Activated T-cell treated with anti-CD3 and anti-CD28 coated beads for 4 hours (primary cell): ENCODE results near the gene DCAF8.
"Not testable (repeated sequence)": the region's sequence is repeated elsewhere in the genome, so short reads cannot be mapped to it uniquely, and the experiment has no call there.

Source experiments
- DNase-seq: peaks from one replicate; pipeline ENCODE4 v3.0.0-alpha.2; 2020

DCAF8 gene

DNA sequence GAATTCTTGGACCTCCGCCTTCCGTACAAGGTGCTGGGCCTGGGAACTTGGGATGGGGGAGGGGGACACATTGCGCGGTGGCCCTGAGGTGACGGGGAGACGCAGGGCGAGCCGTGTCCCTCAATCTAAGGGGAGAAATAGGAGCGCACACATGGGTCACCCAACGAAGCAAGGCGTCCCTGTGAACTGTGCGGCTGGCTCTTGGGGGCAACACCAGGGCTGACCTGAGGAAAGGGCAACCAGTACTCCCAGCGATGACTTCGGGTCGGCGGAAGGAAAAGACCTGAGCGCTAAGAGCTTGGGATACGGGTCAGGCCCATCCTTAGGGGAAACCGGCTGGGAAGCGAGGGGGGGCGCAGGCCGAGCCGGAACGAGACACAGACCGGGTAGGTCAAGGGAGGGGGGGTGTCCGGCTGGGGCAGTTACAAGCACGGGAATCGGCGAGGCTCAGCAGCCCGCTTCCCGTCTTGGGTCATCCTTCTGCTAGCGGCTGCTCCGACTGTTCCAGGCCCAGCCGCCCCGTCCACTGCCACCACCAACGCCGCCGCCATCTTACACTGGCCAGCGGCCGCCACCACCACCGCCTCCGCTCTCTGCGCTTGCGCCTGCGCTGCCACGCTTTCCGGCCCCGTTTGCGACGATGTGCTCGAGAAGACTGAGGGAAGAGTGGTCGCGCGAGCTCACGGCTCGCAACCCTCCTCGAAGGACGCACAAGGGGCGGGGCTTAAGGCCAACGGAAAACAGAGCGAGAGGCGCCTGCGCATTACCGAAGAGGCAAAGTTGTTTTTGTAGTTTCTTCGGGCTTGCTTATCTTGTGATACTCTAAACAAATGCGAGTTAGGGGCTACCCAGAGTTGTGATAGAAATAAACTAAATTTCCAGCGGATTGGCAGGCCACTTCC, at the start of gene DCAF8:
TSS of gene DCAF8 (minus strand) at position 657 of the 902 bp plus-strand sequence. CDS start 18,541 bp downstream, outside the sequence.
- DNase-seq = peak; percentile 94

DNA sequence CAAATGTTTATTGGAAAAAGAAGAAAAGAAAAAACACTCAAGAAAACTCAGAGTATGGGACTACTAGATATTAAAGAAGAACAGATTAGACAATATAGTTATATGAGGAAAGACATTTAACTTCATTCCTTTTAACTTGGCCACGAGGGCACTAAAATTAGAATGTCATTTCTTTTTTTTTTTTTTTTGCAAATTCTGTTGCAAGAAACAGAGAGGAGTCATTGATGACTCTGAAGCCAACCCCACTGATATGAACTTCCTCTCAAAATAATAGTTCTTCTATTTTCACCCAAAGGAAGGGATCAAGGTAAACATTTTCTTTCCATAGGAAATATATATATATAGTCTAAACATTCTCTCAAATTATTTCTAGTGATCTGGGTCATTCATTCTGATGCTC, 47.2 kb upstream of the DCAF8 start:
- no peak for DNase-seq

DNA sequence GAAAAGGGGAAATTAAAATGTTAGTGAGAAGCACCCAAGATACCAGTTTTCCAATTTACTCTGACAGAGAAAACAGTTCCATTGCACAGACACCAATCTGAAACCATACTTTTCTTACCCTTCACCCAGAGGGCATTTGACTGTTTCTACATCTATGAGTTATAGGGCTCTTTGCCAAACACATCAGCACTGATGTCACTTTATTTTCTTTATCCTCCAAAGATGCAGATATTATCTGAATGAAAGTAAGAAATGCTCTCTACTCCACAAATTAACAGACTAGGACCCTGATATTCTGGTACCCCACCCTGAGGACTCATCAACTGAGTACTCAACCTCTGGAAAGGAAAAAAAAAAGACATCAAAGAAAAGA, 46.8 kb upstream of the DCAF8 start:
- DNase-seq = no peak

DNA sequence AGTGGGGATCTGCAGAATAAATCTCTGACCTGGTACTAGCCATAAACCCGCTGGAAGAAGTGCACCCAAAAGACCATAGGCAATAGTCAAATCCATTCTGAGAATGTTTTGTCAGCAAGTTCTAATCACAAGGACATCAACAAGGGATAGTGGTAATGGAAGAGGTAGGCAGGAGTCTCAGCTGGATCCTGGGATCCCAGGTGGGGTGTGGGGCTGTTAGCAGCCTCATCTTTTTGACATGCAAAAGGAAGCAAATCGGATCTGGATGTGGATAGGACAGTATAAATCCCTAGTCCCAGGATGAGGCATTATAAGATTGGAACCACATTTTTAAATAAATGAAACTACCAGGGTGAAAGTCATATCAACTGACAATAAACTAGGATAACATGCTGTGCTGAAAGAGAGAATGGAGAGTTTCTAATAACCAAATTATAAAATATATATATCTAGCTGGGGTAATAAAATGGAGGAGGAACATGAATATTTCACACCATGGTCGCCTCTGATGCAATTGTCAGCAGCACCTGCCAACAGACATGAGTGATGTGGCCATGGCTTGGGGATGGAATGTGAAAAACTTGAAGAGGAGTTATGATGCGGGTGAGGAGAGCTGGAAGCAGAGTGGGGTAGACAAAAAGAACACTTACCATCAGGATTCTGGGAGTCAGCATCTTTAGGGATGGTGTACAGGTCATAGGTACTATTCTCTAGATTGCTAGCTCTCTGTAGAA, 46.3 kb upstream of the DCAF8 start:
- DNase-seq = no peak

DNA sequence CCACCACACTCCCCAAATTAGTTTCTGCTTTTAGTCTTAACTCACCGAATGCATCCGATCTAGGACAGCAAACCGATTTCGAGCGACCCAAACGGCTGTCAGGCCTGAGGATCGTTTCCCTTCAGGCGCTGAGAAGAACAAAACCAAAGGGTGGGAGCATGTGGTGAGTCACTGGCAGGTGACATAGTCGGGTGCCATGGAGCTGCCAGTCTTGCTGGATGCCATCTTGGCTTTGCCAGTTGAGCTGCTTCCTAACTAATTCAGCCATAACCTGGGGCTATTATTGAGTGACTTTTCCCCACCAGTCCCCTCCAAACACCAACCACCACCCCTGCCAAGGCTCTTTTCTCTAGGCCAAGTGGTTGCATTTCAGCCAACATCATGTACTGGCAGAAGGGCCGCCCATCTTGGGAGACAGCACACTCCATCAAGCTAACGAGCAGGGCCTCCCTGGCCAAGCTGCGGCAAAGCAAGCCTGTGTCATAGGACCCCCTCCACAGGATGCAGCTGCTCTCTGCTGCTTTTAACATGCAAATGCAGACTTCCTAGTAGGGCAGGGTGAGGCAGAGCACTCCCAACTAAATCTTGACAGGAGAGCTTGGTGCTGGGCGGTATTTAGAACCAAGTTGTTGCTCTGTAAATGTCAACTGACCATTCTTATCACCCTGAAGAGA, 44.9 kb upstream of the DCAF8 start:
- no peak for DNase-seq

DNA sequence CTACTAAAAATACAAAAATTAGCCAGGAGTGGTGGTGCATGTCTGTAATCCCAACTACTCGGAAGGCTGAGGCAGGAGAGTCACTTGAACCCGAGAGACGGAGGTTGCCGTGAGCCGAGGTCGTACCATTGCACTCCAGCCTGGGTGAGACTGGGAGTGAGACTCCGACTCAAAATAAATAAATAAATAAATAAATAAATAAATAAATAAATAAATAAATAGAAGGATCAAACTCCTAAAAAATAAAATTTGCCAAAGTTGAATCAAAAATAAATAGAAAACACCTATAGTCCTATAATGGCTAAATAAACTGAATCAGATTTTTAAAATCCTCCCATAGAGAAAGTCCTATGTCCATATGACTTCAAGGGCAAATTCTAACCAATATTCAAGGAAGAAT, 37.8 kb upstream of the DCAF8 start:
- no peak for DNase-seq

DNA sequence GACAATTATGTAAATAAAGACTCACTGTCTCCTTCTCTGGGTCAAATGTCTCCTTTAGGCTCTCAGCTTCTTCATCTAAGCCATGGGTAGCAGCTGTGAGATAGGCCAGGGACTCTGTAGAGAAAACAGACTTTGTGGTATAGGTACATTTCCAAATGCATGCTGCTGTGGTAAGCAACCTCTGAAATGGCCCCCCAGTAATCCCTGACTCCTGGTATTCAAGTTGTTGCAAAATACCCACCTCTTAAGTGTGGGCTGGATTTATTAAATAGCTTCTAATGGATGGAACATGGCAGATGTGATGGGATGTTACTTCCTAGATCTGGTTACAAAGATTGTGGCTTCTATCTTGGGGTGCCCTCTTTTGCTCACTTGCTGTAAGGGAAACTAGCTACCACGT, 33.7 kb upstream of the DCAF8 start:
- DNase-seq = no peak

DNA sequence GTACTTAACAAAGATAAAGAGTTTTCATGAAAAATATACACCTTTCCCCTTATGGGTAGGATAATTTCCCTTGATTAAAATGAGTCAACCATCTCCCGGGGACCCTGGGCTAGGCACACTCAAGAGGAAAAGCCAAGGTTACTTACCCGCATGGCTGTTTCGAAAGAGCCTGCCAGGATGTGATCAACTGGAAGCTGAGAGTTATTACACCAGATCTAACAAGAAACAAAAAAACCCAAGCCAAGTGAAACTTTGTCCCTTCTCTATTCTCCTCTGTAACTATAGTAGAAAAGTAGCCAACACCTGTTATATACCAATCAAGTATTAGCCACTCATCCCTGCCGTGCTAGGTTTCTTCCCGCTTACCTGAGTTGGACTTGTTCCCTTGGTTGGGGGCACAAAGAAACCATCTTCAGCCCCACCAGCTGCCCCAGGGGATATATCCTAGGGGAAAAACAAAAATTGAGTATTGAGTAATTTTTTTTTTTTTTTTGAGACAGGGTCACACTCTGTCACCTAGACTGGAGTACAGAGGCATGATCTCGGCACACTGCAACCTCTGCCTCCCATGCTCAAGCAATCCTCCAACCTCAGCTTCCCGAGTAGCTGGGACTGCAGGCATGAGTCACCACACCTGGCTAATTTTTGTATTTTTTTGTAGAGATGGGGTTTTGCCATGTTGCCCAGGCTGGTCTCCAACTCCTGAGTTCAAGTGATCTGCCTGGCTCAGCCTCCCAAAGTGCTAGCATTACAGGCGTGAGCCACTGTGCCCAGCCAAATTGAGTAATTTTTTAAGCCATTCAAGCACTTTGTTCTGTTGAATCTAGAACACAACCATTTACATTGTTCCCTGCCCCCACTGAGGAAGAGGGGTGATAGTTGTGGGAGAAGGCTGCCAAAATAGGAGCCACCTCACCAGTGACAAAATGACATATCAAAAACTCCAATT, 30.9 kb upstream of the DCAF8 start:
- DNase-seq = no peak

DNA sequence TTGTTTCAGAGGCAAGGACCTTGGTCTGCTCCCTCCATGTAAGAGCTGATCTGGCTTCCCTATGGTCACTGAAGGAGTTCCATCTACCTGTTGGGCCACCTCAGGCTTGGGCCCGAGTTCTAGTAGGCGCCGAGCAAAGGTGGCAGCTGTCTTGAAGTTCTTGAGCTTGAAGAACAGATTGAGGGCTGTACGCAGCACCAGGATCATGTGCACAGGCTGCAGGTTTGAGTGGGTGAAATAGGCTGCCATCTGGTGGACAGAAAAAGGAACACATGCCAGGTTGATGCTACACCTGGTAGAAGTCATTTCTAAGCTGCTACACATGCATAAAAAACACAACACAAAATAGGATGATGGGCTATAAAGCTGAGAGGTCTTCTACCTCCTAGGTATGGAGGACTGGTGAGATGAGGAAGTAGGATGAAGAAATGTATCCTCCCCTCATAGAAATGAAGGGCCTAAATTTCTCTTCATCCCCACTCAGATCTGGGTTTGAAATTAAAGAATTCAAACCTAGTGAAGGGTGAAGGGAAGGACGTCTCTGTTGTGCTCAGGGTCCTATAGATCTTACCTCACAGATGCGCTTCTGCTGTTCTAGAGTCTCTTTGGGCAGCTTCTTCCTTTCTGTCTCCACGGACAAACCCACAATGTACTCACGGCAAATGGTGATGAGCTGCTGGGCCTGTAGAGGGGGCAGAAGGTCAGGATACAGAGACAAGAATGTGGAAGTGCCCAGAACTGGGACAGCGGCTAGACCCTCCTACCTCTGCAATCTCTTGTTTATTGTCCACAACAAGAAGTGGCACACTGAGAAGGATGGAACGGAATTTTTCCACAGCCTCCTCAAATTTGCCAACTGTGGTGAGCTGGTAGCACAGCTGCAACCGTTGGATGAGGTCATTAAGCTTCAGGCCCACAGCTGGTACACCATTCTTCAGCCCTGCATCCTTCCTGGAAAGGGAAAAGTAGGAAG, 29.2 kb upstream of the DCAF8 start:
- DNase-seq = peak; percentile 52

DNA sequence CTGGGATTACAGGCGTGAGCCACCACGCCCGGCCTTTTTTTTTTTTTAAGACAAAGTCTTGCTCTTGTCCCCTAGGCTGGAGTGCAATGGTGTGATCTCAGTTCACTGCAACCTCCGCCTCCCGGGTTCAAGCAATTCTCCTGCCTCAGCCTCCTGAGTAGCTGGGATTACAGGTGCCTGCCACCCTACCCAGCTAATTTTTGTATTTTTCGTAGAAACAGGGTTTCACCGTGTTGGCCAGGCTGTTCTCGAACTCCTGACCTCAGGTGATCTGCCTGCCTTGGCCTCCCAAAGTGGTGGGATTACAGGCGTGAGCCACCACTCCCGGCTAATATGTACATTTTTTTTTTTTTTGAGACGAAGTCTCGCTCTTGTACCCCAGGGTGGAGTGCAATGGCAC, 25.4 kb upstream of the DCAF8 start:
- DNase-seq = not testable (repeated sequence)

DNA sequence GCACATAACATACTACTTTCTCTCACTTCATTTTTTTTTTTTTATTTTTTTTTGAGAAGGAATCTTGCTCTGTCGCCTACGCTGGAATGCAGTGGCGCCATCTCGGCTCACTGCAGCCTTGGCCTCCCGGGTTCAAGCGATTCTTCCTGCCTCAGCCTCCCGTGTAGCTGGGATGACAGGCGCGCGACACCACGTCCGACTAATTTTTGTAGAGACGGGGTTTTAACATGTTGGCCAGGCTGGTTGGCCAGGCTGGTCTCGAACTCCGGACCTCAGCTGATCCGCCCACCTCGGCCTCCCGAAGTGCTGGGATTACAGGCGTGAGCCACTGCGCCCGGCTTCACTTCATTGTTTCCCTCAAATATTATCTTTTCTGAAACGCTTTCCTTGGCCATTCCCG, 23.2 kb upstream of the DCAF8 start:
- no peak for DNase-seq

DNA sequence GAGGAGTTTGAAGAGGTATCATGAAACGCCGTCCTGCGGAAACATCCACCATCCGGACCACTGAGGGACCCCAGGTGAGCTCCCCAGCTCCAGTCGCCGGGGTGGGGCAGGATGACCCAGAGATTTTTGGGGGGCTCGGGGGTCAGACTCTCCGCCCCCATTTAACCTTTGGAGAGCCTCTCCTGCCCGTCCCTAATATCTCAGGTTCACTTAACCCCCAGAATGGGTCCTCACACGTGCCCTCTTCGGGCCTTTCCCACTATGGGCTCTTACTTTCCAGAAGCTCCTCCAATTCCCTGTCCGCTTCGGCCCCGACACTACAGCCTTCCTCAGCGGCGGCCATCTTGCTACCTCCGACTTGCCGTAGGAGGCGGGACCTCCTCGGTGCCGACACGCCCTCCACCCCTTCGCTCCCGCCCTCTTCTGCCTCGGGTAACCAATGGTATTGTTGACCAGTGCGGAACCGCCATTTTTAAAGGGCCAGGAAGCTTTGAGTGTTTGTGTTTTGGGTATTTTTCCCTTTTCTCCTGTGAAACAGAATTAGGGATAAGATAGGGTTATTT, 22.5 kb upstream of the DCAF8 start, which contains the start of gene PEX19:
TSS of gene PEX19 (minus strand) at position 352 of the 563 bp plus-strand sequence. CDS start at position 343, 9 bp downstream.
- peak; percentile 92 for DNase-seq

DNA sequence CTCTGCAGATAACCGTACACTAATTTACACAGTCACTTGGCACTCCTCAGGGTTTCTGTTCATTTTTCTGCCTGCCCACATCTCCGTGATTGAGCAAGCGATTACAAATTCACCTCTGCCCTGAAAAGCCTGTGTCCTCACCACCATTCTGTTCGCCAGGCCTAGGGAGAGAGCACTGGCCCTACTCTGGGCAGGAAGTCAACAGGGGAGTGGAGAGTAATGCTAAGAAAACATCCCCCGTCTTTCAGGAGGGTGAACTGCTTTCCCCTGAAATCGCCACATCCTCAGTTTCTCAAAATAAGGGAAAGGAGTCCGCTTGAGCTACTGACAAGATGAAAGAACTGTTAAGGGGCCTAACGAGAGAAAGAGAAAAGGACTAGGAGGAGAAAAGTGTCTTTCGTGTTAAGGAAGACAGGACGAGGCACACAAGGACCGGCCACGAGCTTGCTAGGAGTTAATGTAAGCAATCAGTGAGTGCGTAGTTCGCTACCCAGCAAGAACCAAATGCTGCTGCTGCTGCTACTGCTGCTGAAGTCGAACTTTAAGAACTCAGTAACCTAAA, 22.0 kb upstream of the DCAF8 start:
- no peak for DNase-seq

DNA sequence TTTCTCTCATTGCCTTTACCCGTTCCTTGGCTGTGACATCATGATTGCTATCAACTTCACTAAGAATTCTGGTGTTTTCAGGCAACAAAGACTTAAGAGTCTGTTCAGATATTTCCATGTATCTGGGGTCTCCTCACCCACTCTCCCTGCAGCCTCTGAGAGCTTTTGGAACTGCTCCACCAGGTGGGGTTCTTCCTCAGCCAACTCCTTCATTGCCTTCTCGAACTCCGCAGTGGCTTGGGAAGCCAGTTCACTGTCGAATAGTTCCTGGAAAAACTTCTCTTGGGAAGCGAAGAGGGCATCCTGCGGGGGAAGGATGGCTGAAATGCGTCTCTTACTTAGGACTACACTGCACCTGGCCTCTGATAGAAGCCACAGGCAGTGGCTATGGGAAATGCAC, 20.5 kb upstream of the DCAF8 start:
- DNase-seq = no peak

DNA sequence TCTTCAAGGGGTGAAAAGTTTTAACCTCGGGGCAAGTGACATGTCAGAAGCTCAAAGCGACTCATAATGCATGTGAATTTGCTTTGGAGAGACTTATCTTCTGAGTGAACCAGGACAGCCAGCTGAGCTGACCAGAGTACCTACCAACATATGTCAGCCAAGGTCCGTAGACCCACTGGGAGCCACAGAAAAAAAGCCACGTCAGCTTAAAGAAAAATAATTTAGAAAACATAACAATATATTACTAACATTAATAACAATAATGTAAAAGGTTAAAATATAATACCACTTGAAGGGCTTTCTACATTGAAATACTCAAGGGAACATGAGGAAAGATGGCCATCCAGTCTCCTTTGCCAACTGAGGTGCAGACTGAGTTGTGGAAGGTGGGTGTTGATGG, 15.6 kb upstream of the DCAF8 start:
- no peak for DNase-seq

DNA sequence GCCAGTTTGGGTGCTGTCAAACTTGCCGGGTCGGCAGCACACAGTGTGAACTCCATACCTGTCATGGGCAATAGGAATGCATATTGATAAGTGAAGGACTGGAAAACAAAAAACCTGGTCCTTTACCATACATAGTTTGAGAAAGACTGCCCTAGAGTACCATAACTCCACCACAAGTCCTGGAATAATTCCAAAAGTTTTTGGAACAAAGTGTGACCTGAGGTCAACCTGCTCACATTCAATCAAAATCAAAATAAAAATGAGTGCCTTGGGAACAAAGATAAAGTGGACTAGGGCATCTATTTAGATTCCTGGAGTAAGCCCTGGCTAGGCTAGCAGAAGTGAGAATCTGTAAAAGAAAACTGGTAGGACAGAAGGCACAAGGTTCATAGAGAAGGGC, 15.0 kb upstream of the DCAF8 start:
- DNase-seq = no peak

DNA sequence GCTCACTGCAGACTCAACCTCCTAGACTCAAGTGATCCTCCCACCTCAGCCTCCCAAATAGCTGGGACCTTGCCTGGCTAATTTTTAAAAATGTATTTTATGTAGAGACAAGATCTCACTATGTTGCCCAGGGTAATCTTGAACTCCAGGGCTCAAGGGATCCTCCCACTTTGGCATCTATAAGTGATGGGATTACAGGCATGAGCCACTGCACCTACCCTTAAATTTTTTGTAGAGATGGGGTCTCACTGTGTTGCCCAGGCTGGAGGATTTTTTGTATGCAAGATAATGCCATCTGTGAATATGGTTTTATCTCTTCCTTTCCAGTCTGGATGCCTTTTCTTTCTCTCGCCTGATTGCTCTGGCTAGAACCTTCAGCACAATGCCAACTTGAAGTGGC, 8.7 kb upstream of the DCAF8 start:
- no peak for DNase-seq

DNA sequence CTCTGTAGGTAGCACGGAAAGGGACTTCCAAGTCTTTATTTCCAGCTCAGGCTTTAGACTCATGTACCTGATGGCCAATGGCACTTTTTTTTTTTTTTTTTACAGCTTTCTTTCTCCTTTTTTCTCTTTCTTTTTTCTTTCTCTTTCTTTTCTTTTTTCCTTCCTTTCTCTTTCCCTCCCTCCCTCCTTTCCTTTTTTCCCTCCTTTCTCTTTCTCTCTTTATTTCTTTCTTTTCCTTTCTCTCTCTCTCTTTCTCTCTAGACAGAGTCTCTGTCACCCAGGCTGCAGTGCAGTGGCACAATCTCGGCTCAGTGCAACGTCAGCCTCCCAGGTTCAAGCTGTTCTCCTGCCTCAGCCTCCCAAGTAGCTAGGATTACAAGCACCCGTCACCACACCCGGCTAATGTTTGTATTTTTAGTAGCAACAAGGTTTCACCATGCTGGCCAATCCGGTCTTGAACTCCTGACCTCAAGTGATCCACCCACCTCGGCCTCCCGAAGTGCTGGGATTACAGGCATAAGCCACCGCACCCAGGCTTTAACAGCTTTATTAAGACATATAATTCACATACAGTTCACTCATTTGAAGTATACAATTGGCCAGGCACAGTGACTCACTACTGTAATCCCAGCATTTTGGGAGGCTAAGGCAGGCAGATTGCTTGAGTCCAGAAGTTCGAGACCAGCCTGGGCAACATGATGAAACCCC, 5.1 kb upstream of the DCAF8 start:
- DNase-seq = no peak

DNA sequence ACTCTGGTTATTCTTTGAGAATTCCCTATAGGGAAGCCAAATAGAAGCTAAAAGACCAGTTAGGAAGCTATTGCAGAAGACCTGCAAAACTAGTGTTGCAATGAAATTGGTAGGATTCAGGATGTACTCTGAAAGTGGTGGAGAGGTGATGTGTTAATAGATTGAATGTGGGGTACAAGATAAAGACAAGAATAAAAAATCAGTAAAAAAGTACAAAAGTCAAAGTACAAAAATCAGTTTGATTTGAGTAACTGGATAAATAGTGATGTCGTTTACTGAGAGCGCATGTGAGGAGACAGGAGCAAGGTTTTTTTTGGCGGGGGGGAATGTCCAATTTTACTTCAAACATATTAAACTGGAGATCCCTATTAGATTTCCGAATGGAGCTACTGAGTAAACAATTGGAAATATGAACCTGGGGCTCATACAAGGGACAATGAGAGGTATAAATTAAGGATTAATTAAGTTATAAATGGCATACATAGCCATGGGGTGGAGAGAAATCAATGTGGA, 2.5 kb upstream of the DCAF8 start:
- DNase-seq = no peak

DNA sequence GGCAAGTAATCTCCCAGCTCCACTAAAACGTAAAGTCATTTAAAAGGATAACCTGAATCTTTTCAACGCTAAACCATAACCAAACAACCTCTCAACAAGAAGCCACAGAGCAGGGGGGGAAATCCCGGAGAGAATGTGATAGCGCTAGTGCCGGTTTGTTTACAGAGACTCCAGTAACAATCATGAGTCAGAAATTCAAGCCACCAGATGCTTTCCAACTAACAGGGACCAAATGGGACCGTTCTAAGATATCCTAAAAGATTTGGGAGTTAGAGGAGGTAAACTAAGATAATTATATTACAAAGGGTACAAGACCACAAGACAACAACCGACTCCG, 825 bp downstream of the DCAF8 start:
- peak; percentile 56 for DNase-seq
